ENCODE measurements around the gene STX16.

Gene STX16

GRCh38 chr20:58655328-58656107 lies 4.4 kb downstream of the STX16 start:
- no peak for DNase-seq

- no peak for DNase-seq
Observed at GRCh38 chr20:58656831-58657230, 5.7 kb downstream of the STX16 start.

GRCh38 chr20:58657262-58657661 lies 6.2 kb downstream of the STX16 start:
- DNase-seq: no peak

GRCh38 chr20:58657986-58658385 lies 6.9 kb downstream of the STX16 start:
- DNase-seq: no peak

GRCh38 chr20:58658760-58659159 lies 7.7 kb downstream of the STX16 start:
- DNase-seq: no peak

DNA sequence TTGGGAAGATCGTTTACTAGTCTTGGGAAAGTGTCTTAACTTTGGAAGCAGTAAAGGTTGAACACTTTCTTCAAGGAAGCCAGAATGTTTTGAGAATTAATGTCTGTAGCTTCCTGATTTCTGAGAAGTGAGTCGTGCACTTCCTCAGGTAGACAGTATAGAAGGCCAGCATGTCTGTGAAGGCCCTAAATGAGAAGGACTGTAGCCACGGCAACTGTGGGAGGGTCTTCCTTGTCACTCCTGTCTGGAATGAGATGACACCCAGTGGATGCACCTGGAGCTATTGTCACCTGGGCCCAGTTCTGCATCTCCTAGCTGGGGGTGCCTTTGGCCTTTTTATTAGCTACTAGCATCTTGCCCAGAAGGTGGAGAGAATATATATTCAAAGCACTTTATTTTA lies 8.8 kb downstream of the STX16 start:
- DNase-seq: peak in 1 of 5 donors; percentile 57

DNA sequence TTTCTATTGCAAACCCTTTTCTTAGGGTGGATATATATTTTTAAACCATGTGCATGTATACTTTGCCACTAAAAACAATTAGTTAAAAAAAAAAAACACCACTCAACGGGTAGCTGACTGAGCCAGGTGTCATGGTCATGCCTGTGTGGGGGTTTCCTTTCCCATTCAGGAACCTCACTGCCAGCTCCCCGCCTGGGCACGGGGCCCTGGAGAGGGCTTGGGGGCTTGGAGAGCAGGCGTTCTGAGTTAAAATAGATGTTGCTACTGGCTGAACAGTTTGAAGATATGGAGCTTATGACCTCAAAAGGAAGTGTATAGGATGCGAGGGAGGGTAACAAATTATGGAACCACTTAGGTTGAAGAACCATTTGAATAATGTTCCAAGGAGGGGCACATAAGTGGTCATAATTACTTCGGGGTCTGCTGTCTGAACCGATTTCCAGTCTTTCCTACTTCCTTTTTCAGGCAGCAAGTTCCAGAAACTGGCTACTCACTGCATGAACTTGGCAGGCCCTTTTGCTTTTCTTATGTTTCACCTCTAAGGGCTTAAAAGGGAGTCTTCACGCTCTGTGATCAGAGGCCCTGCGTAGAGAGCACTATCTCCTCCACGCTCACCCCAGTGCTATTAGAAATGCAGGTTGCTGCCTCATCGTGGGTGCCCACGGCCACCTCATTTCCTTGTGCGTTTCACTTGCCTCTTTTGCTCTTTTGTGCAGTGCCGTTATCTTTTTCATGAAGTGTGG lies 9.9 kb downstream of the STX16 start:
- DNase-seq: peak in 3 of 5 donors; percentile 46 to 50 (median 49)

DNA sequence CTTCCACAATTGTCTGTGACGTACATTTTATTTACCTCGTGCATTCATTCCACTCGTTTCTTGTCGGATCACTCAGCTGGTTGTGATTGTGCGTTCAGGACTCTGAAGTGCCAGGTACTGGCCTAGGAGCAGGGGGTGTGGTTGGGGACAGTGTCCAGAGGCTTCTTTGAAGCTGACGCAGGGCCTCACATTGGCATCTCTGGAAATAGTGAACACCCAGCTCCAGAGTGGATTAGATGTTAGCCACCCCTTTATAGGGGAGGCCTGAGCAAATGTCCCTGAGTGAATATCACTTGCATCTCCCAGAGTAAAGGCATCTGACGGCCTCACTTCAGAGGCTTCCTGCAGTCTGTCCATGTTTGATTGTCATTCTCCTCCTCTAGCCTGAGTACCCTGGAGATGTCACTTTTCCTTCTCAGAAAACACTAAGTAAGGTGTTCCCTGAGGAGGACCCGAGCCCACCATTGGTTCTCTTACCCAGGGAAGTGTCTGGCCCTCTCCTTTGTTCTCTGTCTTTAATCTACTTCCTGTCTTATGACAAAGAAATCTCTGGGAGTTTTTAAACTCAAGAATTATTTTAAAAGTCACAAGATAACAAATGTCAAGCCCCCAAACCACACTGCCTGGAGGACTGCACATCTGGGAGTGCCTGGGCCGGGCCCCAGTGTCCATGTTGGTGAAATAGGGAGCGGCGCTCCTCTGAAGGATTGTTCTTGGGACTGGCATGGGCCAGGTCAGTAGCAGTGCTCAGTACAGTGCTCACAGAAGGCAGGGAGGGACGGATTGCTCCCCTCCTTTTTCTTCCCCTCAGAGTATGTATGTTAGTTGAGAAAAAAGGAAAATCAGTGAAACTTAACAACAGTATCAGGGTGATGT lies 10.8 kb downstream of the STX16 start:
- DNase-seq: no peak

DNA sequence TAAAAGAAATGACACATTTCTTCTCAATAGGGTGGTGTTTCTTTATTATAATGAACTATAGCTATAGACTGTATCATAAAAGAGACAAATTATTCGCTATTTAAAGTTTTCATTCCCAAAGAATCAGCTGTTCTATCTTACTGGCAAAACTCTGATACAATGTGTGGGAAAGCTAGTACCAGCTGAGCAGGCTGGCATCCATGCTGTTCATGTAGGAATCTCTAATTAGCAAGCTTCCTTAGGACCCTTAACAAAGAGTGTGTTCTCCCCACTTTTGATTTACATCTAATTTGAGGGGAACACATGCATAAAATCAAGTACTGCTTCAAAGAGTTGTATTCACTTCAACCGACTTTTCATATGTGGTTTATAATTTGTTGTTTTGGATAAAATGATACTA lies 13.2 kb downstream of the STX16 start:
- DNase-seq: no peak

DNA sequence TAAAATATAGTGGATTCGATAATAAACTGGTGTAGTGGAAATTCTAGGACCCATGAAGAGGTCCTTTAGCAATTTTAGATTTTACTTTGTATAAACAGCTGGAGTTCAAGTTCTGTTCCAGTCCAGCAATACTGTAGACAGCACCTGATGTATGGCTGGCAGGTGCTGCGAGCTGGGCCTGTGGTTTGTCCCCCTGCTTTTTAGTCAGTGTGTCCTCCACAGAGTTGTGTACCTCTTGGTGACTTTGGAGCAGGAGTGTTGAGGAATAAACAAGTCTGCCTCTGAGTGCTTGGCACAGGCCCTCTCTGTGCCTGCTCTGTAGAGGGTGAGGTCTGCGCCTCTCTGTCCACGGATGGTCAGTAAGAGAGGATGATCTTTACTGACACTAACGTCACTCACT lies 13.8 kb downstream of the STX16 start:
- DNase-seq: no peak

DNA sequence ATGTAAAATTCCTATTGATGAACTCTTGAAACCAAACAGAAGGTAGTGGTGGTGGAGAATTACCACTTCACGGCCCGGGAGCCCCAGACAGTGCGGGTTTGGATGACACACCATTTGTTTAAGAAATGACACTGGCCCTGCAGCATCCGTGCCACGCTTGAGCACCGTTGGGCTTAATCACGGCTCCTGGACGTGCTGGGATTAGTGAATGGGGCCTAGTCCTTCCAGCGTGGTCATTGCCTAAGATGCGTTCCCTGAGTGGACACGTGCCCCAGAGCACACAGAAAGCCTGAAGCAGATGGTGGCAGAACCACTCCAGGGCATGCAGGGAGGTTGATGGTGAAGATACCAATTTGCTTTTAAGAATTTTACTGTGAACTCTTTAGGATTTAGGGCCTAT lies 14.5 kb downstream of the STX16 start:
- no peak for DNase-seq

DNA sequence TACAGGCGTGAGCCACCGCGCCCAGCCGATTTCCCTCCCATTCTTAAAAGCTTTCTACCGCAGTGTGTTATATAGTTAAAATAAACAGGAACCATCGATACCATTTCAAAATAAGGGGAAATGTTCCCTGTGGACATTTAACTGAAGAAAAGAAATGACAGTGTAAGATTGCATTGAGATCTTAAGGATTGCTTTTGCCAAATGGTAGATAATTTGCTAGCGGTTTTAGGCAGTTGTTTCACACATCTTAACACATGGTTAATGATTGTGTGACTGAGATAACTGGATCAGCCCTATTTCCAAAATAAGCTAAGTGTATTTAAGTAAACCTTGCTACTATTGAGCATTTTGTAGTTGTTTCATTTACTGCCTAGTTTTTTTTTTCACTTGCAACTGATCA lies 15.6 kb downstream of the STX16 start:
- DNase-seq: no peak

- DNase-seq: no peak
Observed at GRCh38 chr20:58667975-58668374, 16.9 kb downstream of the STX16 start.

- no peak for DNase-seq
Observed at GRCh38 chr20:58668901-58669286, 17.8 kb downstream of the STX16 start.

DNA sequence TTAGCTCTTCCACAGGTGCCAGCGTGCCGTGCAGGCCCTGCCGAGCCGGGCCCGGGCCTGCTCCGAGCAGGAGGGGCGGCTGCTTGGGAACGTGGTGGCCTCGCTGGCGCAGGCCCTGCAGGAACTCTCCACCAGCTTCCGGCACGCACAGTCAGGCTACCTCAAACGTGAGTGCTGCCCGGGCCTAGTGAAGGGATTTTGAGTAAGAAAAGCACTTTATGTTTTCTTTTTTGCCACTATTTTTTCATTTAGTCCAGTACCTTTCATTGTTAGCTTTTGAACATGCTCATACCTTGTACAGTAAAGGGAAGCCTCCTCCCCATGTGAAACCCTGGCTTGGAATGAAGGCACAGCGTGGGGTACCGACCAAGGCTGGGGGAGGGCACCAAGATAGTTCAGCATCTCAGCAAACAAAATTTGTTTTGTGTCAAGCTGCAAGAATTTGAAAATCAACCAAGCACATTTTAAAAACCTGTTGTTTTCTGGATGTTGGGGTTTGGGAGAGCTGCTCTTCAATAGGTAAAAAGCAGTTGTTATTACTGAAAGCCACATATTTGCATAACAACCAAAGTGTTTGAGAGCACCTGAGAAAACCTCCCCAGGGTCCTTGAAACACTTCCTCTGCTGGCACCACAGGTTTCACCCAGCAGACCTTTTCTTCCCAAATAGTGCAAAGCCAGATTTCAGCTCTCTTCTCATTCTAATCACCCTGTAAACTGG lies 18.4 kb downstream of the STX16 start:
- no peak for DNase-seq

DNA sequence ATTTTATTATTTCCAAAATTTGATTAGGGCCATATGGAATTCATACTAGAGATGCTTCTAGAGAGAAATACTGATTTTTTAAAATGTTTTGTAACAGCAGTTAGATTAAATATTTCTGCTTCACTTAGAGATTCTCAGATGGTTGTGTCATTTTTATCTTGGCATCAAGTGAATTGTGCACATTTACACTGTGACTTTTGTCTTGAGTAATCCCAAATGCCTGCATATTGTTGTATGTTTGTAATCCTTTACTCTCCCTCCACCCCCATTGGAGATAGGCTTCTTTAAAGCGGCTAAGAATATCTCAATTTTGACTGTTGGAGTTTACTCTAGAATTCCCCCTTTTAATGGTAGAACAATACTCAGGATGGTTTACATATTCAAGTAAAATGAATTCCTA lies 19.0 kb downstream of the STX16 start:
- DNase-seq: no peak

GRCh38 chr20:58670659-58671058 lies 19.6 kb downstream of the STX16 start:
- no peak for DNase-seq

DNA sequence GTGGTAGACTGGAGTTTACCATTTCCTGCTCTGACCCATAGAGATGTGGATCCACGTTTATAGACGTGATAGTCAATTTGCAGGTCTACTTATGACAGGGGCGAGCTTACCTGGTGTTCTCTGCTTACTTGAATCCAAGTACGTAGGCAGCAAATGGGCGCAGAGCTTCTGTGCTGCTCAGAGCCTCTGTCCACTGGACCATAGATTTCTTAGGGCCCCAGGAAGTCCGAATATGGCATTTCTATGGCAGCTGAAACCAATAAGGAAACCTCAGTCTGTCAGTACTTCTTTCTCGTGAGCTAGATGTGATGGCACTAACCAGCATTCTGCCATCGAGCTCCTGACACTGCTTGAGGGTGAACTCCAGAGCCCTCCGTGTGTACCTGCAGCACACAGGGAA lies 22.0 kb downstream of the STX16 start:
- no peak for DNase-seq

GRCh38 chr20:58675146-58675584 lies 24.1 kb downstream of the STX16 start:
- no peak for DNase-seq

DNA sequence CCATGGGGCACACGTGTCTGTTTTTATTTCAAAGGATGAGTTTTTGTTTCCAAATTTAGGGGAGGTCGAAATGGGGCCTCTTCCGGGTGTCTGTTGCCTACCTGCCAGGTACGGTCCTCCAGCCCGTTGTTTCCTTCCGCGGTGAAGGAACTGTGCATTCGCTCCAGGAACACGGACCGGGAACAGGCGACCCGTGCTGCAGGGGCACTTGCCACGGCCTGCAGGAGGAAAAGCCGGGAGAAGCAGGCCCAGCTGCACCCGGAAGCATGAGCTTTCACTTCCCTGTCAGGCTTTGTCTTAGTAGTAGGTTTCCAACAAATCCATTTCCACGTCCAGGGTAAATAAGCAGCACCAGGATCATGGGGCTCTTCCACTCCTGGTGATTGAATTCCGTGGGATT lies 24.6 kb downstream of the STX16 start:
- no peak for DNase-seq

DNA sequence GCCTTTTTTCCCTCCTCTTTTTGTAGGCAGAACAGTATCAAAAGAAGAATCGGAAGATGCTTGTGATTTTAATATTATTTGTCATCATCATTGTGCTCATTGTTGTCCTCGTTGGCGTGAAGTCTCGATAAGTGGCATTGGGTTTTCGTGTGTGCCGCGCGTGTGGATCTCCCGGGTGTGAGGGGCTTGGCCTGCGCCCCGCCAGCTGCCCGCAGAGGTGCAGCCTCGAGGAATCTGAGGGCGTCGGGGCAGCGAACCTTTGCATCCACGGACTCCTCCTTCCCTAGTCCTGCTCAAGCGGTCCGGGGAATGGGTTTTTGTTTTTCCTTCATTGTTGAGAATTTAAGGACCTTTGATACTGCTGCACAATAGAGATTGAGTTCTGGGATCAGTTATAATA lies 25.1 kb downstream of the STX16 start:
- DNase-seq: no peak

DNA sequence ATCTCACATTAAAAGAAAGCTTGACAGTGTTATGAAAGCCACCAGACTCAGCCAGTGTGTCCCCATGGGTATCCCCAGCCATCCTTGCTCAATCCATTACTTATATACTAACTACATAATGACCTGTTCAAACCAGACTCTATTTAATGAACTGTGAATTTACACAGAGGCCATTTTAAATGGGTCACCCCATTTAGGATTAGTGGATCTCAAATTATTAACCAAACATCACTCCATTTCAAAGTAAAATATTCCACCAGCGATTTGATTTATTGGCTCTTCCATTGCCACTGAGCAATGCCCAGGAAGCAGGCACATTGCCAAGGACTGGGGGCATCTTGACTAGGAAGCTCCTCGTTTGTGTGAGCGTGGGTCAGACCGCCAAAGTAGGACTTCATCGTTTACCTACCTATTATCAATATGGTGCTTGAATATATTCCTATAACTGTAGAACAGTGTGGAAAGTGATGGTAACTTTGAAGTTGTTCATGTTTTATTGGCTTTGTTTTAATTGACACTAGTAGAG lies 26.1 kb downstream of the STX16 start:
- no peak for DNase-seq

Data from T-helper 1 cell (primary cell).